HCT116 (cell line): ENCODE measurements around the gene UBE2D3. TPM values are rescaled to one million over a fixed set of nuclear protein-coding genes. Genes with fewer than 3 reads are reported as not detected.

Experiments
- ATAC-seq: fragments of 200-7000 bp; cut with Tn5 transposase; 2 replicates; pipeline ENCODE4 v1.9.1; 2020; ENCODE audit warnings: mild to moderate bottlenecking, moderate library complexity
- BruUV-seq: library from RNA; stranded (reverse); fragments of 400-500 nt; replicated peaks from 2 replicates; lab custom pipeline; 2021; lab: Mats Ljungman, UMichigan
- CTCF ChIA-PET: fragments of 300-600 bp; sonication (Branson Sonifier 250); formaldehyde crosslinking; loops from one replicate; lab custom pipeline; 2021; ENCODE audit warnings: antibody characterized with exemption; lab: Charles Lee
- POLR2A ChIA-PET: fragments of 300-600, 350-600 bp; sonication (Branson Sonifier 250); formaldehyde crosslinking; loops from one replicate; lab custom pipeline; 2021; ENCODE audit warnings: antibody characterized with exemption; lab: Charles Lee
- RAD21 ChIA-PET, 2 experiments: fragments of 300-600 bp; sonication (Branson Sonifier 250); formaldehyde crosslinking; loops; one replicate each; lab custom pipeline; 2023; ENCODE audit warnings: low total read pairs in 2 of 2; ENCODE audit not compliant: uncharacterized antibody in 2 of 2, unreplicated experiment in 2 of 2, low non-redundant PET in 1 of 2; lab: Charles Lee
- DNase-seq: peaks from one replicate; pipeline ENCODE4 v3.0.0-alpha.2; 2010; ENCODE audit warnings: low read depth, low spot score
- H2AFZ ChIP-seq: fragments of 200-600 bp; shearing (Covaris generic), sonication (generic); 2 replicates; pipeline ENCODE4 v1.6.1; 2017; ENCODE audit warnings: low read depth, mixed run types, mixed read lengths, antibody characterized with exemption, low read length; ENCODE audit not compliant: poor library complexity, severe bottlenecking
- H3K27ac ChIP-seq: 2 replicates; pipeline ENCODE4 v1.5.1; 2012; ENCODE audit warnings: low read depth, low read length
- H3K27me3 ChIP-seq: fragments of 200-600 bp; sonication (generic); 2 replicates; pipeline ENCODE4 v1.6.1; 2016; ENCODE audit warnings: mixed run types, low read length, mixed read lengths; ENCODE audit not compliant: insufficient read depth
- H3K36me3 ChIP-seq, 2 experiments: fragments of 200-500 bp in 1 of 2; fragments of 200-600 bp in 1 of 2; sonication (Bioruptor generic) in 1 of 2; sonication (generic) in 1 of 2; 2 replicates each; pipeline versions ENCODE4 v1.5.1 to v1.6.1; 2014 to 2016; ENCODE audit warnings: low read length in 2 of 2, inconsistent platforms in 1 of 2, mixed read lengths in 1 of 2, mixed run types in 1 of 2; ENCODE audit not compliant: insufficient read depth in 2 of 2, control insufficient read depth in 1 of 2
- H3K4me1 ChIP-seq, 2 experiments: fragments of 200-600 bp in 1 of 2; sonication (generic) in 1 of 2; 2 replicates each; pipeline versions ENCODE4 v1.5.1 to v1.6.1; 2012 to 2017; ENCODE audit warnings: low read length in 2 of 2, inconsistent platforms in 1 of 2, mild to moderate bottlenecking in 1 of 2, mixed read lengths in 1 of 2, mixed run types in 1 of 2, moderate library complexity in 1 of 2; ENCODE audit not compliant: insufficient read depth in 2 of 2, control insufficient read depth in 1 of 2
- H3K4me2 ChIP-seq: fragments of 200-600 bp; sonication (generic); 2 replicates; pipeline ENCODE4 v1.6.1; 2017; ENCODE audit warnings: mixed run types, low read length, mixed read lengths
- H3K4me3 ChIP-seq, 2 experiments: fragments of 200-600 bp in 1 of 2; sonication (generic) in 1 of 2; replicated peaks in 1 of 2; 2 replicates each; pipeline ENCODE4 v1.5.1; 2011 to 2016; ENCODE audit warnings: low read length in 2 of 2, control low read depth in 1 of 2, low read depth in 1 of 2, mild to moderate bottlenecking in 1 of 2, mixed read lengths in 1 of 2, mixed run types in 1 of 2
- H3K79me2 ChIP-seq: fragments of 200-600 bp; sonication (generic); 2 replicates; pipeline ENCODE4 v1.6.1; 2017; ENCODE audit warnings: mild to moderate bottlenecking, mixed run types, low read length, moderate library complexity, mixed read lengths; ENCODE audit not compliant: insufficient read depth
- H3K9ac ChIP-seq: fragments of 200-600 bp; sonication (generic); 2 replicates; pipeline ENCODE4 v1.6.1; 2016; ENCODE audit warnings: low read length, mixed read lengths
- H3K9me2 ChIP-seq: fragments of 200-600 bp; sonication (generic), shearing (Covaris generic); 2 replicates; pipeline ENCODE4 v1.6.1; 2017; ENCODE audit warnings: mixed run types, mild to moderate bottlenecking, moderate library complexity; ENCODE audit not compliant: insufficient read depth
- H3K9me3 ChIP-seq, 2 experiments: fragments of 200-500 bp in 1 of 2; fragments of 200-600 bp in 1 of 2; sonication (Bioruptor generic) in 1 of 2; sonication (generic) in 1 of 2; 2 replicates each; pipeline ENCODE4 v1.6.1; 2014 to 2017; ENCODE audit warnings: low read length in 2 of 2, mixed read lengths in 2 of 2, inconsistent platforms in 1 of 2, low read depth in 1 of 2, mild to moderate bottlenecking in 1 of 2, mixed run types in 1 of 2, moderate library complexity in 1 of 2; ENCODE audit not compliant: control insufficient read depth in 1 of 2, insufficient read depth in 1 of 2
- H4K20me1 ChIP-seq: fragments of 200-600 bp; sonication (generic), shearing (Covaris generic); 2 replicates; pipeline ENCODE4 v1.6.1; 2017; ENCODE audit warnings: mixed run types, mild to moderate bottlenecking, moderate library complexity; ENCODE audit not compliant: insufficient read depth
- CTCF ChIP-seq, 3 experiments: fragments of 200-600 bp in 1 of 3; sonication (generic) in 1 of 3; IDR thresholded peaks in 2 of 3; conservative IDR thresholded peaks in 1 of 3; 2 replicates each; pipeline ENCODE4 v1.5.1; 2012 to 2017; ENCODE audit warnings: low read depth in 2 of 3, low read length in 2 of 3, antibody characterized with exemption in 1 of 3, borderline replicate concordance in 1 of 3, control low read depth in 1 of 3, mild to moderate bottlenecking in 1 of 3, mixed read lengths in 1 of 3, mixed run types in 1 of 3, moderate library complexity in 1 of 3; ENCODE audit not compliant: insufficient read depth in 1 of 3
- ELF1 ChIP-seq: IDR thresholded peaks from 2 replicates; pipeline ENCODE4 v1.6.1; 2012; ENCODE audit warnings: low read depth, borderline replicate concordance
- EZH2 ChIP-seq: fragments of 200-600 bp; sonication (generic); IDR thresholded peaks from 2 replicates; pipeline ENCODE4 v1.6.1; 2017; ENCODE audit warnings: antibody characterized with exemption, mixed run types
- JUND ChIP-seq: IDR thresholded peaks from 2 replicates; pipeline ENCODE4 v1.6.1; 2012
- MAX ChIP-seq: IDR thresholded peaks from 2 replicates; pipeline ENCODE4 v1.6.1; 2012
- REST ChIP-seq: IDR thresholded peaks from 2 replicates; pipeline ENCODE4 v1.6.1; 2012; ENCODE audit warnings: low read depth
- SIN3A ChIP-seq: IDR thresholded peaks from 2 replicates; pipeline ENCODE4 v1.6.1; 2012; ENCODE audit warnings: low read depth
- intact Hi-C: fragments of 100-400 bp; cut with micrococcal nuclease; formaldehyde crosslinking; loops from 2 replicates; pipeline ENCODE4 v1.10.0; 2022
- total RNA-seq: library from RNA; stranded (reverse); gene quantifications from one replicate; pipeline ENCODE4 v1.2.1, GENCODE V29; 2021; ENCODE audit not compliant: unreplicated experiment

Gene UBE2D3
- total RNA-seq, 1 experiment from 2014 or later = 302 TPM

GRCh38 chr4:102862016-102862415 lies 34.7 kb upstream of the UBE2D3 start:
- RAD21 ChIA-PET = no interaction called here
- ATAC-seq (no peak), DNase-seq (no peak)
- H3K4me1 ChIP-seq = no peaks in the 10 kb centered on the region; a peak in 1 of 4 replicates
- peaks cover 56% of the 10 kb centered on the region for H3K79me2 ChIP-seq
- H3K9me2 ChIP-seq = no peaks in the 10 kb centered on the region
- no peaks in the 10 kb centered on the region for H3K27me3 ChIP-seq
- no peak overlapping the region for H3K4me2 ChIP-seq
- peaks cover 0 to 4% of the 10 kb centered on the region in 2 experiments; a peak in 1 of 4 replicates for H3K9me3 ChIP-seq
- TF ChIP-seq REST (no peak), JUND (no peak), ELF1 (no peak), SIN3A (no peak), EZH2 (no peak), CTCF (IDR thresholded peaks at IDR 0.05 in 2 of 3, conservative IDR thresholded peaks at IDR 0.05 in 1 of 3; ENCODE audit: borderline replicate concordance in 1 of 3, insufficient read depth in 1 of 3, low read depth in 2 of 3, low read length in 2 of 3) (no peak), MAX (no peak)
- no peak overlapping the region for H3K9ac ChIP-seq
- 0 out of 4 replicates have a peak, but pooled peaks cover 0 to 4% of the 10 kb centered on the region in 2 experiments for H3K36me3 ChIP-seq
- POLR2A ChIA-PET = no interaction called here
- intact Hi-C loops = no loop called here
- no peak overlapping the region for H2AFZ ChIP-seq
- CTCF ChIA-PET = no interaction called here
- no peaks in the 10 kb centered on the region for H4K20me1 ChIP-seq
- no peak overlapping the region for H3K27ac ChIP-seq
- BruUV-seq = no TSS peak
- H3K4me3 ChIP-seq = no peak overlapping the region
